ENCODE measurements around the gene SUSD4. TPM values are rescaled to one million over a fixed set of nuclear protein-coding genes. Genes with fewer than 3 reads are reported as not detected.

SUSD4 gene
- total and polyA plus RNA-seq, 2 donors (not counting 3 experiments of a cell fraction or from before 2014, with no cell fraction given) = not detected

- peaks cover 0 to 6% of the 10 kb centered on the region in 2 experiments for H3K27me3 ChIP-seq (ENCODE audit: control insufficient read depth in 2 of 2, insufficient read depth in 2 of 2, low read length in 2 of 2)
- H4K20me1 ChIP-seq (replicated peaks; ENCODE audit: control insufficient read depth, extremely low read depth, insufficient read depth, low read length) = no peaks in the 10 kb centered on the region
- H3K4me3 ChIP-seq (replicated peaks in 1 of 3; ENCODE audit: insufficient read depth in 1 of 3, low read depth in 1 of 3, low read length in 3 of 3) = no peak overlapping the region
- ChIA-PET CTCF (no interaction called here), POLR2A (no interaction called here)
- H3K9me1 ChIP-seq (replicated peaks; ENCODE audit: control insufficient read depth, extremely low read depth, insufficient read depth, low read length) = no peaks in the 10 kb centered on the region
- no peak for DNase-seq (ENCODE audit: low read depth, low spot score)
- no peaks in the 10 kb centered on the region for H3K36me3 ChIP-seq (ENCODE audit: control insufficient read depth in 2 of 2, extremely low read depth in 1 of 2, insufficient read depth in 2 of 2, low read length in 2 of 2)
- TF ChIP-seq JUN (IDR thresholded peaks at IDR 0.05; ENCODE audit: borderline replicate concordance, insufficient read depth, insufficient read length, low read depth) = no peak
- TF ChIP-seq EZH2 (IDR thresholded peaks at IDR 0.05; ENCODE audit: borderline replicate concordance, low read depth, low read length, severe bottlenecking) = no peak
- no peak for TF ChIP-seq POLR2AphosphoS5 (IDR thresholded peaks at IDR 0.05; ENCODE audit: insufficient read depth, low read depth, low read length)
- no peak for TF ChIP-seq FOS (IDR thresholded peaks at IDR 0.05; ENCODE audit: borderline replicate concordance, insufficient read depth, low read length)
- no peak for TF ChIP-seq MYC (IDR thresholded peaks at IDR 0.05; ENCODE audit: low read depth, low read length)
- no peak for TF ChIP-seq GATA2 (IDR thresholded peaks at IDR 0.05; ENCODE audit: insufficient read depth, insufficient read length, low read depth, low read length)
- TF ChIP-seq CTCF (IDR thresholded peaks at IDR 0.05; ENCODE audit: extremely low read depth in 1 of 2, insufficient read depth in 1 of 2, low read depth in 1 of 2, low read length in 2 of 2) = no peak
- TF ChIP-seq POLR2A (IDR thresholded peaks at IDR 0.05; ENCODE audit: low read depth, low read length) = no peak
- no peak for TF ChIP-seq MAX (IDR thresholded peaks at IDR 0.05; ENCODE audit: insufficient read depth, insufficient read length)
- no peaks in the 10 kb centered on the region for H3K4me1 ChIP-seq (ENCODE audit: control insufficient read depth, extremely low read depth, insufficient read depth, low read length)
- H3K9me3 ChIP-seq (replicated peaks; ENCODE audit: control insufficient read depth, insufficient read depth, low read length) = no peaks in the 10 kb centered on the region
- H3K9ac ChIP-seq (replicated peaks; ENCODE audit: extremely low read depth, insufficient read depth, low read length) = no peak overlapping the region
- dilution Hi-C loops (cut with MboI; ENCODE audit: extremely low pct_ligation_motif_present, low sequenced_read_pairs) = no loop called here
- BruUV-seq (replicated peaks) = no TSS peak
- H2AFZ ChIP-seq (ENCODE audit: low read depth, low read length) = no peak overlapping the region
- H3K27ac ChIP-seq (ENCODE audit: insufficient read depth, low read depth, low read length) = no peak overlapping the region
- no peaks in the 10 kb centered on the region for H3K79me2 ChIP-seq (ENCODE audit: control insufficient read depth, insufficient read depth, low read length)
- FAIRE-seq = no peak
- H3K4me2 ChIP-seq (ENCODE audit: insufficient read depth, low read length) = no peak overlapping the region
- intact Hi-C loops (cut with micrococcal nuclease) = no loop called here
Measured at GRCh38 chr1:223211323-223211985, 152.5 kb downstream of the SUSD4 start.
